ENCODE data around the gene ZNF444. TPM values are rescaled to one million over a fixed set of nuclear protein-coding genes. Genes with fewer than 3 reads are reported as not detected.
A peak's percentile ranks its signal among the peaks of the same experiment; 100 is the strongest.

The ZNF444 gene
- total and polyA plus RNA-seq, 7 donors: 11.4 to 57.4 (median 27.9) TPM

GRCh38 chr19:56149656-56150038 lies 8.6 kb downstream of the ZNF444 start:
- no peaks in the 10 kb centered on the region for H3K9me3 ChIP-seq
- H3K4me3 ChIP-seq: no peak overlapping the region
- TF ChIP-seq CTCF (IDR thresholded peaks at IDR 0.05) (no peak), POLR2AphosphoS5 (IDR thresholded peaks at IDR 0.05) (no peak), POLR2A (IDR thresholded peaks at IDR 0.05) (no peak), EP300 (IDR thresholded peaks at IDR 0.05) (no peak)
- DNase-seq: no peak
- 97 to 98% methylated on average over 5 of the region's 5 CpGs for WGBS, 2 donors
- no peaks in the 10 kb centered on the region for H3K27me3 ChIP-seq
- intact Hi-C loops (cut with DNase I): no loop called here
- H3K4me1 ChIP-seq: peaks cover 0 to 15% (median 7%) of the 10 kb centered on the region in 4 donors
- no peak overlapping the region for H3K27ac ChIP-seq
- H3K36me3 ChIP-seq: peaks cover 0 to 40% (median 13%) of the 10 kb centered on the region in 4 donors

GRCh38 chr19:56150358-56150757 lies 9.3 kb downstream of the ZNF444 start:
- Histone ChIP-seq H3K9me3 (no peaks in the 10 kb centered on the region), H3K27ac (no peak overlapping the region), H3K4me1 (peaks cover 0 to 15% (median 7%) of the 10 kb centered on the region in 4 donors), H3K36me3 (peaks cover 0 to 47% (median 13%) of the 10 kb centered on the region in 4 donors), H3K4me3 (no peak overlapping the region), H3K27me3 (no peaks in the 10 kb centered on the region)
- DNase-seq: no peak
- WGBS, 2 donors: 94 to 95% methylated on average over 11 of the region's 11 CpGs
- intact Hi-C loops (cut with DNase I): no loop called here
- TF ChIP-seq CTCF (IDR thresholded peaks at IDR 0.05): no peak
- TF ChIP-seq POLR2AphosphoS5 (IDR thresholded peaks at IDR 0.05): no peak
- no peak for TF ChIP-seq EP300 (IDR thresholded peaks at IDR 0.05)
- no peak for TF ChIP-seq POLR2A (IDR thresholded peaks at IDR 0.05)

- Histone ChIP-seq H3K36me3 (peaks cover 0 to 43% (median 4%) of the 10 kb centered on the region in 4 donors), H3K4me3 (no peak overlapping the region), H3K27me3 (no peaks in the 10 kb centered on the region), H3K27ac (no peak overlapping the region), H3K4me1 (peaks cover 0 to 15% (median 7%) of the 10 kb centered on the region in 4 donors), H3K9me3 (no peaks in the 10 kb centered on the region)
- TF ChIP-seq POLR2AphosphoS5 (IDR thresholded peaks at IDR 0.05) (no peak), POLR2A (IDR thresholded peaks at IDR 0.05) (no peak), CTCF (IDR thresholded peaks at IDR 0.05) (no peak), EP300 (IDR thresholded peaks at IDR 0.05) (no peak)
- no peak for DNase-seq
- intact Hi-C loops (cut with DNase I): no loop called here
- 86 to 90% methylated on average over 2 of the region's 2 CpGs for whole genome bisulfite sequencing, 2 donors
These were observed 11.6 kb downstream of the ZNF444 start for GRCh38 chr19:56152644-56153043.

- Histone ChIP-seq H3K27ac (peak overlapping the region in 1 of 4 donors; percentile 6), H3K27me3 (no peaks in the 10 kb centered on the region), H3K36me3 (peaks cover 0 to 38% (median 1%) of the 10 kb centered on the region in 4 donors), H3K4me3 (no peak overlapping the region), H3K9me3 (no peaks in the 10 kb centered on the region), H3K4me1 (peaks cover 0 to 15% (median 7%) of the 10 kb centered on the region in 4 donors)
- intact Hi-C loops (cut with DNase I): no loop called here
- 48 to 72% methylated on average over 6 of the region's 6 CpGs for WGBS, 2 donors
- DNase-seq: no peak
- TF ChIP-seq POLR2A (IDR thresholded peaks at IDR 0.05) (no peak), CTCF (IDR thresholded peaks at IDR 0.05) (no peak), POLR2AphosphoS5 (IDR thresholded peaks at IDR 0.05) (no peak), EP300 (IDR thresholded peaks at IDR 0.05) (no peak)
These were observed 12.4 kb downstream of the ZNF444 start for GRCh38 chr19:56153507-56153906.

- Histone ChIP-seq H3K4me3 (no peak overlapping the region), H3K27ac (no peak overlapping the region), H3K4me1 (peaks cover 0 to 15% (median 7%) of the 10 kb centered on the region in 4 donors), H3K27me3 (no peaks in the 10 kb centered on the region), H3K9me3 (no peaks in the 10 kb centered on the region), H3K36me3 (peaks cover 11 to 45% (median 14%) of the 10 kb centered on the region in 4 donors)
- TF ChIP-seq POLR2A (IDR thresholded peaks at IDR 0.05): no peak
- TF ChIP-seq CTCF (IDR thresholded peaks at IDR 0.05): peak in 2 of 4 experiments; percentile 7 to 21
- no peak for TF ChIP-seq POLR2AphosphoS5 (IDR thresholded peaks at IDR 0.05)
- no peak for TF ChIP-seq EP300 (IDR thresholded peaks at IDR 0.05)
- WGBS, 2 donors: 70 to 83% methylated on average over 17 of the region's 17 CpGs
- no peak for DNase-seq
- intact Hi-C loops (cut with DNase I): no loop called here
These were observed 14.1 kb downstream of the ZNF444 start for GRCh38 chr19:56155124-56155687.

Data from sigmoid colon (tissue), 7 donors.